GM12878 (cell line): ENCODE data around the gene PTPRN2.

Experiments
- JUNB ChIP-seq: IDR thresholded peaks from 2 replicates; pipeline ENCODE4 v1.6.1; 2016; ENCODE audit warnings: antibody characterized with exemption, mild to moderate bottlenecking
- POLR2A ChIP-seq: IDR thresholded peaks from 2 replicates; pipeline ENCODE4 v1.6.1; 2011; ENCODE audit warnings: low read depth, mild to moderate bottlenecking, low read length
- RAD21 ChIP-seq: IDR thresholded peaks from 2 replicates; pipeline ENCODE4 v1.6.1; 2011; ENCODE audit warnings: mild to moderate bottlenecking, low read depth, low read length, moderate library complexity; ENCODE audit not compliant: insufficient read depth
- RFX5 ChIP-seq: IDR thresholded peaks from 2 replicates; pipeline ENCODE4 v1.6.1; 2011; ENCODE audit warnings: low read depth, low read length, improper control_type of control experiment
- SPI1 ChIP-seq: IDR thresholded peaks from 2 replicates; pipeline ENCODE4 v1.6.1; 2011; ENCODE audit warnings: low read depth, mild to moderate bottlenecking, low read length, moderate library complexity, borderline replicate concordance; ENCODE audit not compliant: insufficient read depth
- TCF7 ChIP-seq: IDR thresholded peaks from 2 replicates; pipeline ENCODE4 v1.6.1; 2014; ENCODE audit warnings: antibody characterized with exemption, borderline replicate concordance
- ZNF274 ChIP-seq: IDR thresholded peaks from one replicate; pipeline ENCODE4 v1.8.0; 2011; ENCODE audit not compliant: insufficient read length, insufficient read depth
- TF ChIP-seq, protein P1 (sequence below): IDR thresholded peaks from 2 replicates; pipeline ENCODE4 v1.6.1; 2012; ENCODE audit warnings: low read length, inconsistent platforms
- TF ChIP-seq, protein P2 (sequence below): fragments of 450-650 bp; IDR thresholded peaks from 2 replicates; pipeline ENCODE4 v1.6.1; 2018; ENCODE audit warnings: borderline replicate concordance, mild to moderate bottlenecking; ENCODE audit not compliant: partially characterized antibody
- TF ChIP-seq, protein P3 (sequence below), 3 experiments: IDR thresholded peaks in 2 of 3; conservative IDR thresholded peaks in 1 of 3; 2 replicates each; pipeline ENCODE4 v1.5.1; 2011; ENCODE audit warnings: low read depth in 3 of 3, low read length in 3 of 3, mild to moderate bottlenecking in 3 of 3, control low read depth in 2 of 3, moderate library complexity in 2 of 3, inconsistent platforms in 1 of 3, mixed read lengths in 1 of 3; ENCODE audit not compliant: control insufficient read depth in 2 of 3, insufficient read depth in 1 of 3; ENCODE audit errors: extremely low read depth in 1 of 3
- TF ChIP-seq, protein P4 (sequence below): IDR thresholded peaks from 2 replicates; pipeline ENCODE4 v1.6.1; 2012; ENCODE audit warnings: low read depth, low read length, improper control_type of control experiment

DNA sequence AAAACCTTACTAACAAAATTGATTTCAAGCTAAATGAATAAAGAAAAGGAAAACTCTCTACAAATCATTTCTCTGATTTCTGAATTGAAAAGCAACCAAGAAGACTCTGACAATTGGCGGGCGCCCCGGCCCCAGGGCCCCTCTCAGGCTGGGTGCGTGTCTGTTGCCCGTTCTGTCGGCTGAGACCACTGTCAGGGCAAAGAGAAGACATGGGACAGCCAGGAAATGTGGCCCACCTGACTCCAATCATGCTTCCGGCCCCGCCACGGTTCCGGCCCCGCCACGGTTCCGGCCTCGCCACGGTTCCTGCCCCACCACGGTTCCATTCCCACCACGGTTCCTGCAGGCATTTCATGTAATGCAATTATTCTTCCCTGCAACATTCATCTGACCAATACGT lies 115.9 kb downstream of the PTPRN2 start:
- TF ChIP-seq SPI1 (no peak), RAD21 (no peak), ZNF274 (no peak), POLR2A (no peak), TCF7 (no peak), JUNB (no peak), RFX5 (no peak)
- TF ChIP-seq, protein P1, sequence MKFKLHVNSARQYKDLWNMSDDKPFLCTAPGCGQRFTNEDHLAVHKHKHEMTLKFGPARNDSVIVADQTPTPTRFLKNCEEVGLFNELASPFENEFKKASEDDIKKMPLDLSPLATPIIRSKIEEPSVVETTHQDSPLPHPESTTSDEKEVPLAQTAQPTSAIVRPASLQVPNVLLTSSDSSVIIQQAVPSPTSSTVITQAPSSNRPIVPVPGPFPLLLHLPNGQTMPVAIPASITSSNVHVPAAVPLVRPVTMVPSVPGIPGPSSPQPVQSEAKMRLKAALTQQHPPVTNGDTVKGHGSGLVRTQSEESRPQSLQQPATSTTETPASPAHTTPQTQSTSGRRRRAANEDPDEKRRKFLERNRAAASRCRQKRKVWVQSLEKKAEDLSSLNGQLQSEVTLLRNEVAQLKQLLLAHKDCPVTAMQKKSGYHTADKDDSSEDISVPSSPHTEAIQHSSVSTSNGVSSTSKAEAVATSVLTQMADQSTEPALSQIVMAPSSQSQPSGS, result no peak
- TF ChIP-seq, protein P2, sequence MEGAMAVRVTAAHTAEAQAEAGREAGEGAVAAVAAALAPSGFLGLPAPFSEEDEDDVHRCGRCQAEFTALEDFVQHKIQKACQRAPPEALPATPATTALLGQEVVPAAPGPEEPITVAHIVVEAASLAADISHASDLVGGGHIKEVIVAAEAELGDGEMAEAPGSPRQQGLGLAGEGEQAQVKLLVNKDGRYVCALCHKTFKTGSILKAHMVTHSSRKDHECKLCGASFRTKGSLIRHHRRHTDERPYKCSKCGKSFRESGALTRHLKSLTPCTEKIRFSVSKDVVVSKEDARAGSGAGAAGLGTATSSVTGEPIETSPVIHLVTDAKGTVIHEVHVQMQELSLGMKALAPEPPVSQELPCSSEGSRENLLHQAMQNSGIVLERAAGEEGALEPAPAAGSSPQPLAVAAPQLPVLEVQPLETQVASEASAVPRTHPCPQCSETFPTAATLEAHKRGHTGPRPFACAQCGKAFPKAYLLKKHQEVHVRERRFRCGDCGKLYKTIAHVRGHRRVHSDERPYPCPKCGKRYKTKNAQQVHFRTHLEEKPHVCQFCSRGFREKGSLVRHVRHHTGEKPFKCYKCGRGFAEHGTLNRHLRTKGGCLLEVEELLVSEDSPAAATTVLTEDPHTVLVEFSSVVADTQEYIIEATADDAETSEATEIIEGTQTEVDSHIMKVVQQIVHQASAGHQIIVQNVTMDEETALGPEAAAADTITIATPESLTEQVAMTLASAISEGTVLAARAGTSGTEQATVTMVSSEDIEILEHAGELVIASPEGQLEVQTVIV, result no peak
- TF ChIP-seq, protein P3, sequence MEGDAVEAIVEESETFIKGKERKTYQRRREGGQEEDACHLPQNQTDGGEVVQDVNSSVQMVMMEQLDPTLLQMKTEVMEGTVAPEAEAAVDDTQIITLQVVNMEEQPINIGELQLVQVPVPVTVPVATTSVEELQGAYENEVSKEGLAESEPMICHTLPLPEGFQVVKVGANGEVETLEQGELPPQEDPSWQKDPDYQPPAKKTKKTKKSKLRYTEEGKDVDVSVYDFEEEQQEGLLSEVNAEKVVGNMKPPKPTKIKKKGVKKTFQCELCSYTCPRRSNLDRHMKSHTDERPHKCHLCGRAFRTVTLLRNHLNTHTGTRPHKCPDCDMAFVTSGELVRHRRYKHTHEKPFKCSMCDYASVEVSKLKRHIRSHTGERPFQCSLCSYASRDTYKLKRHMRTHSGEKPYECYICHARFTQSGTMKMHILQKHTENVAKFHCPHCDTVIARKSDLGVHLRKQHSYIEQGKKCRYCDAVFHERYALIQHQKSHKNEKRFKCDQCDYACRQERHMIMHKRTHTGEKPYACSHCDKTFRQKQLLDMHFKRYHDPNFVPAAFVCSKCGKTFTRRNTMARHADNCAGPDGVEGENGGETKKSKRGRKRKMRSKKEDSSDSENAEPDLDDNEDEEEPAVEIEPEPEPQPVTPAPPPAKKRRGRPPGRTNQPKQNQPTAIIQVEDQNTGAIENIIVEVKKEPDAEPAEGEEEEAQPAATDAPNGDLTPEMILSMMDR (IDR thresholded peaks at IDR 0.05 in 2 of 3, conservative IDR thresholded peaks at IDR 0.05 in 1 of 3; ENCODE audit: control insufficient read depth in 2 of 3, extremely low read depth in 1 of 3, insufficient read depth in 1 of 3, low read depth in 3 of 3, low read length in 3 of 3), result no peak
- TF ChIP-seq, protein P4, sequence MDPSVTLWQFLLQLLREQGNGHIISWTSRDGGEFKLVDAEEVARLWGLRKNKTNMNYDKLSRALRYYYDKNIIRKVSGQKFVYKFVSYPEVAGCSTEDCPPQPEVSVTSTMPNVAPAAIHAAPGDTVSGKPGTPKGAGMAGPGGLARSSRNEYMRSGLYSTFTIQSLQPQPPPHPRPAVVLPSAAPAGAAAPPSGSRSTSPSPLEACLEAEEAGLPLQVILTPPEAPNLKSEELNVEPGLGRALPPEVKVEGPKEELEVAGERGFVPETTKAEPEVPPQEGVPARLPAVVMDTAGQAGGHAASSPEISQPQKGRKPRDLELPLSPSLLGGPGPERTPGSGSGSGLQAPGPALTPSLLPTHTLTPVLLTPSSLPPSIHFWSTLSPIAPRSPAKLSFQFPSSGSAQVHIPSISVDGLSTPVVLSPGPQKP, result no peak
